ENCODE data around the gene OSBPL6.

DNA sequence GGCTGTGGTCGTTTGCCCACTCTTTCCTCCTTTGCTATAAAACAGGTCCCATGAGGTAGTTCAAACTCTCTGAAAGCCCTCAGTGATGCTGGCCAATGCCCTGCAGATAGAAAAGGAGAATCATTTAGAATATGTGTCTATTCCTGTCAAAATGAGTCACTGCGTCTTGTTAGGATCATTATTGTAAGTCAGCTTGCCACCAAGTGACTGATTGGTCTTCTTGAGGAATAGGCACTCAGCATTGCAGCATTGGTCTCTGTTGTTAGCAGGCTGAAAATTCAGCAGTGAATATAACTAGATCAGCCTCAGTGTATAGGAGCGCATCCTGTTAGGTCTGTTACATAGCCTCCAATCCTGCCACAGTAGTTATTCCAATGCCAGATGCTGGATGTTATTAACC lies 227.8 kb downstream of the OSBPL6 start:
- TF ChIP-seq, protein P1, sequence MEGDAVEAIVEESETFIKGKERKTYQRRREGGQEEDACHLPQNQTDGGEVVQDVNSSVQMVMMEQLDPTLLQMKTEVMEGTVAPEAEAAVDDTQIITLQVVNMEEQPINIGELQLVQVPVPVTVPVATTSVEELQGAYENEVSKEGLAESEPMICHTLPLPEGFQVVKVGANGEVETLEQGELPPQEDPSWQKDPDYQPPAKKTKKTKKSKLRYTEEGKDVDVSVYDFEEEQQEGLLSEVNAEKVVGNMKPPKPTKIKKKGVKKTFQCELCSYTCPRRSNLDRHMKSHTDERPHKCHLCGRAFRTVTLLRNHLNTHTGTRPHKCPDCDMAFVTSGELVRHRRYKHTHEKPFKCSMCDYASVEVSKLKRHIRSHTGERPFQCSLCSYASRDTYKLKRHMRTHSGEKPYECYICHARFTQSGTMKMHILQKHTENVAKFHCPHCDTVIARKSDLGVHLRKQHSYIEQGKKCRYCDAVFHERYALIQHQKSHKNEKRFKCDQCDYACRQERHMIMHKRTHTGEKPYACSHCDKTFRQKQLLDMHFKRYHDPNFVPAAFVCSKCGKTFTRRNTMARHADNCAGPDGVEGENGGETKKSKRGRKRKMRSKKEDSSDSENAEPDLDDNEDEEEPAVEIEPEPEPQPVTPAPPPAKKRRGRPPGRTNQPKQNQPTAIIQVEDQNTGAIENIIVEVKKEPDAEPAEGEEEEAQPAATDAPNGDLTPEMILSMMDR (IDR thresholded peaks at IDR 0.05): no peak
- TF ChIP-seq POLR2A (IDR thresholded peaks at IDR 0.05): no peak

Measured in heart left ventricle (tissue), 13 donors.